ENCODE measurements around the gene ZNF575.

- TF ChIP-seq CEBPB (IDR thresholded peaks at IDR 0.05; ENCODE audit: borderline replicate concordance in 1 of 2, low read depth in 2 of 2, low read length in 2 of 2) (no peak), ATF3 (IDR thresholded peaks at IDR 0.05; ENCODE audit: borderline replicate concordance, extremely low read depth, low read depth, low read length) (no peak), EP300 (IDR thresholded peaks at IDR 0.05; ENCODE audit: borderline replicate concordance in 1 of 2, control insufficient read depth in 1 of 2, low read depth in 2 of 2, low read length in 2 of 2) (no peak), SPI1 (IDR thresholded peaks at IDR 0.05; ENCODE audit: borderline replicate concordance, insufficient read depth, low read depth, low read length) (no peak), CTCF (IDR thresholded peaks at IDR 0.05 in 2 of 3, conservative IDR thresholded peaks at IDR 0.05 in 1 of 3; ENCODE audit: control insufficient read depth in 2 of 3, extremely low read depth in 1 of 3, insufficient read depth in 1 of 3, low read depth in 3 of 3, low read length in 3 of 3) (no peak)
These were observed 44.8 kb upstream of the ZNF575 start for GRCh38 chr19:43488179-43488578.

All from GM12878 (cell line).